Measurements from ENCODE around the gene SMIM36. TPM values are rescaled to one million over a fixed set of nuclear protein-coding genes. Genes with fewer than 3 reads are reported as not detected.

SMIM36 gene
- total and polyA plus RNA-seq, 8 donors = 0.09 TPM; not detected in 7

DNA sequence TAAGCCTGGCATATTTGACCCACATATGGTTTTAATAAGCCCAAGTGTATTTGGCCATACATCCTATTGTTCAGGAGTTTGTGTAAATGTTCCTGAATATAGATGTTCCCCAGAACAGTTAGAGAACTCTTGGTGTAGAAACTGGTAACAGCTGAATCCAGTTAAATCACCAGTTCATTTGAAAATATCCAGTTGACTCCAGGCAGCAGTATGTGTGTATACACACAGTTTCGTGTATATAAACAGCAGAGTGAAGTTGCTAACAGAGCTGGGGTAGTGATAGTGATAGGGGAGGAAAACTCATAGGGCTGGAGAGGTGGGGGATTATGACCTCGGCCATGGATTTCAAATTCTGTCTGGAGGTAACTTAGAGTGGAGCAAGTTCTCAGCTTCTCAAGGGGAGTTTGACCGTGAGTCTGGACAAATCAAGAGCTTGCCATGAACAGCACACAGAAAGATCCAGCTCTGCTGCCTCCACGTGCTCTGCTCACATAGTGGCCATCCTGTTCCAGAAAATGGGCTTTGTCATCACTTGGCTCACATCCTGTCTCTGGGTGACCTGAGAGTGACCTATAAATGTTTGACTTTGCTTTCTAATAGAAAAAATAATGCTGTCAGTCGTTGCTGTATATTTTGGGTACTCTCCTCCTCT is 59.0 kb downstream of the SMIM36 start:
- Histone ChIP-seq H3K27me3 (no peaks in the 10 kb centered on the region), H3K4me1 (peaks cover 0 to 4% (median 0%) of the 10 kb centered on the region in 3 donors), H3K9me3 (no peaks in the 10 kb centered on the region), H3K27ac (peak overlapping the region in 1 of 4 donors; percentile 28), H3K4me3 (no peak overlapping the region), H3K36me3 (no peaks in the 10 kb centered on the region)
- WGBS, 2 donors = 52 to 55% methylated on average over 5 of the region's 5 CpGs
- TF ChIP-seq, protein P1, sequence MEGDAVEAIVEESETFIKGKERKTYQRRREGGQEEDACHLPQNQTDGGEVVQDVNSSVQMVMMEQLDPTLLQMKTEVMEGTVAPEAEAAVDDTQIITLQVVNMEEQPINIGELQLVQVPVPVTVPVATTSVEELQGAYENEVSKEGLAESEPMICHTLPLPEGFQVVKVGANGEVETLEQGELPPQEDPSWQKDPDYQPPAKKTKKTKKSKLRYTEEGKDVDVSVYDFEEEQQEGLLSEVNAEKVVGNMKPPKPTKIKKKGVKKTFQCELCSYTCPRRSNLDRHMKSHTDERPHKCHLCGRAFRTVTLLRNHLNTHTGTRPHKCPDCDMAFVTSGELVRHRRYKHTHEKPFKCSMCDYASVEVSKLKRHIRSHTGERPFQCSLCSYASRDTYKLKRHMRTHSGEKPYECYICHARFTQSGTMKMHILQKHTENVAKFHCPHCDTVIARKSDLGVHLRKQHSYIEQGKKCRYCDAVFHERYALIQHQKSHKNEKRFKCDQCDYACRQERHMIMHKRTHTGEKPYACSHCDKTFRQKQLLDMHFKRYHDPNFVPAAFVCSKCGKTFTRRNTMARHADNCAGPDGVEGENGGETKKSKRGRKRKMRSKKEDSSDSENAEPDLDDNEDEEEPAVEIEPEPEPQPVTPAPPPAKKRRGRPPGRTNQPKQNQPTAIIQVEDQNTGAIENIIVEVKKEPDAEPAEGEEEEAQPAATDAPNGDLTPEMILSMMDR (IDR thresholded peaks at IDR 0.05) = no peak
- no peak for DNase-seq
- no peak for FAIRE-seq
- intact Hi-C loops (cut with DNase I) = no loop called here
- peak in 3 of 4 donors; percentile 65 to 87 (median 69) for ATAC-seq

DNA sequence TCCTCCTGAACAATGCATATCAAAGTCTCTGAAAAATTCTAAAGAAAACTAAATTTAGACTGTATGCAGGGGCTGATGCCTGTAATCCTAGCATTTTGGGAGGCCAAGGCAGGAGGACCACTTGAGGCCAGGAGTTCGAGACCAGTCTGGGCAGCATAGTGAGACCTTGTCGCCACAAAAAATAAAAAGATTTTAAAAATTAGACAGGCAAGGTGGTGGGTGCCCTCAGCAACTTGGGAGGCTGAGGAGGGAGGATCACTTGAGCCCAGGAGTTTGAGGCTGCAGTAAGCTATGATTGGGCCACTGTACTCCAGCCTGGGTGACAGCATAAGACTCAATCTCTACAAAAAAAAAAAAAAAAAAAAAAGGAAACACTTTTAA is 59.5 kb downstream of the SMIM36 start:
- no peak for DNase-seq
- TF ChIP-seq, protein P1 (IDR thresholded peaks at IDR 0.05) = no peak
- ATAC-seq = no peak
- Histone ChIP-seq H3K27ac (no peak overlapping the region), H3K9me3 (no peaks in the 10 kb centered on the region), H3K4me1 (peaks cover 0 to 4% (median 0%) of the 10 kb centered on the region in 3 donors), H3K27me3 (no peaks in the 10 kb centered on the region), H3K36me3 (no peaks in the 10 kb centered on the region), H3K4me3 (no peak overlapping the region)
- WGBS, 2 donors = 88 to 94% methylated on average over 2 of the region's 2 CpGs
- FAIRE-seq = no peak
- intact Hi-C loops (cut with DNase I) = no loop called here

DNA sequence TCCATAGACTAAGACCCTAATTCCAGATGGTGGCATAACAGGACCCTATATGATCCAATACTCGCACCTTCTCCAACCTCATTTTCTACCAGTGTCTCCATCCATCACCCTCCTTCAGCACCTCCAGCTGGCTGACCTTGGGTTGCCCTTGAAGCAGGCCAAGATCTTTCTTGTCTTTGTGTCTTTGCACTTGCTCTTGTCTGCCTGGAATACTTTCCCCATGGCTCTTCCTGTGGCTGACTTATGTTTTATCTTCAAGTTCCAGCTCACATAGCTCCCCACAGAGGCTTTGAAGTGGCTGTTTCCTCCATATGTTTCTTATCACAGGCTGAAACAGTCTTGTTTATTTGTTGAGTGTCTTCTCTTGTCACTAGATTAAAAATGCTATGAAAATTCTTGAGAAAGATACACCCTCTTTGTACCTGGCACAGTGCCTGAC is 60.0 kb downstream of the SMIM36 start:
- ATAC-seq (peak in 1 of 4 donors; percentile 34), DNase-seq (no peak), FAIRE-seq (no peak)
- Histone ChIP-seq H3K27me3 (no peaks in the 10 kb centered on the region), H3K4me1 (peaks cover 0 to 4% (median 0%) of the 10 kb centered on the region in 3 donors), H3K27ac (no peak overlapping the region), H3K9me3 (no peaks in the 10 kb centered on the region), H3K36me3 (no peaks in the 10 kb centered on the region), H3K4me3 (no peak overlapping the region)
- intact Hi-C loops (cut with DNase I) = no loop called here
- TF ChIP-seq, protein P1 (IDR thresholded peaks at IDR 0.05) = no peak
- WGBS, 2 donors = 74 to 85% methylated on average over 1 of the region's 1 CpG

DNA sequence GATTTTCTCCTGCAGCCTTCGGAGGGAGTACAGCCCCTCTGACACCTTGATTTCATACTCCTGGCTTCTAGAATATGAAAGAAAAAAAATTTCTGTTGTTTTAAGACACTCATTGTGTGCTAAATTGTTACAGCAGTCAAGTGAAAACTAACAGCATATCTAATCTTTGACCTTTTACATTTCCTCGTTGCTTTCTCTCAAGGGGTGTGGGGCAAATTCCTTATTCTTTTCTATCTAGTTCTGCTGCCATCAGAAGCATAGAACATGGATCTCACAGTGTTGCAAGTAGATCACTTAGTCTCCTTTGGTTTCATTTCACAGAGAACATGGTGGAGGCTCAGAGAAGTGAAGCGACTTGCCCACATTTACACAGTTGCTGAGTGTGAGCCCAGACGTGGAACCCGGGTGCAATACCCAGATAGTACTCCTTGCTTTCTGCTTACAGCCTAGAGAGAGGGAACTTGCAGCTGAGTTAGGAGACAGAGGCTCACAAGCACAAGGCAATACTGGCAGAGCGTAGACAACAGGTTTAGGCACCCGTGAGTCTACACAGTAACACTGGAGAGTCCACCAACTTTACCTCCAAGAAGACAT is 60.9 kb downstream of the SMIM36 start:
- WGBS, 2 donors = 68 to 74% methylated on average over 7 of the region's 7 CpGs
- no peaks in the 10 kb centered on the region for H3K27me3 ChIP-seq
- DNase-seq (no peak), FAIRE-seq (no peak), ATAC-seq (no peak)
- intact Hi-C loops (cut with DNase I) = no loop called here
- TF ChIP-seq, protein P1 (IDR thresholded peaks at IDR 0.05) = no peak
- H3K4me1 ChIP-seq = peaks cover 0 to 4% (median 0%) of the 10 kb centered on the region in 3 donors
- H3K4me3 ChIP-seq = no peak overlapping the region
- no peaks in the 10 kb centered on the region for H3K9me3 ChIP-seq
- no peak overlapping the region for H3K27ac ChIP-seq
- no peaks in the 10 kb centered on the region for H3K36me3 ChIP-seq

DNA sequence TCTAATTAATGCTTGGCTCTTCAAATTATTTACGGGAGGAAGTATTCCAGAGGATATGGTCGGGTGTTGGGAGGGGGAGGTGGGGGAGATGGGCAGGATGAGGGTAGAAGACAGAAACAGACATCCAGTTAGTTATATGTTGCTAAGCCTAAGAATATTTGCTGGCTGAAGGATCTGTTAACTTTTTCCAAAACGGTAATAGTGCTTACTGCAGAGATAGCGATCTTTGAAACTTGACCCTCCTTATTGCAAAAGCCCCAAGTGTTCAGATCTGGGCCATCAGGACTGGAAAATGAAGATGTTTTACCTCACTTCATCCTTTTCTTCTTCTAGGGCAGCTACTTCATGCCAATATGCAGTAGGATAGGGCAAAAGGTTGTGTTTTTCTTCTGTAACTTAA is 62.6 kb downstream of the SMIM36 start:
- no peaks in the 10 kb centered on the region for H3K9me3 ChIP-seq
- no peaks in the 10 kb centered on the region for H3K36me3 ChIP-seq
- intact Hi-C loops (cut with DNase I) = no loop called here
- H3K27me3 ChIP-seq = no peaks in the 10 kb centered on the region
- ATAC-seq (no peak), DNase-seq (no peak), FAIRE-seq (no peak)
- 56 to 62% methylated on average over 4 of the region's 4 CpGs for WGBS, 2 donors
- TF ChIP-seq, protein P1 (IDR thresholded peaks at IDR 0.05) = no peak
- no peak overlapping the region for H3K4me3 ChIP-seq
- H3K27ac ChIP-seq = no peak overlapping the region
- peaks cover 0 to 4% (median 0%) of the 10 kb centered on the region in 3 donors for H3K4me1 ChIP-seq

Data from pancreas (tissue), 10 donors.